OCI-LY1 (cell line): Measurements from ENCODE around the gene DDX42.

Source experiments
- CTCF ChIP-seq: fragments of 200-600 bp; sonication (generic), shearing (Covaris generic); IDR thresholded peaks from 2 replicates; pipeline ENCODE4 v1.5.1; 2017; ENCODE audit warnings: mild to moderate bottlenecking, antibody characterized with exemption, low read length, moderate library complexity, mixed read lengths
- EZH2 ChIP-seq: fragments of 200-600 bp; sonication (generic), shearing (Covaris generic); IDR thresholded peaks from 2 replicates; pipeline ENCODE4 v1.8.0; 2017; ENCODE audit warnings: borderline replicate concordance, mixed run types, mild to moderate bottlenecking, antibody characterized with exemption, low read length, moderate library complexity, mixed read lengths

GRCh38 chr17:63859257-63859656 lies 85.3 kb downstream of the DDX42 start:
- no peak for TF ChIP-seq EZH2
- no peak for TF ChIP-seq CTCF
